OCI-LY1 (cell line): ENCODE measurements around the gene KCNE4.

Source experiments
- CTCF ChIP-seq: fragments of 200-600 bp; sonication (generic), shearing (Covaris generic); IDR thresholded peaks from 2 replicates; pipeline ENCODE4 v1.5.1; 2017; ENCODE audit warnings: mild to moderate bottlenecking, antibody characterized with exemption, low read length, moderate library complexity, mixed read lengths
- EZH2 ChIP-seq: fragments of 200-600 bp; sonication (generic), shearing (Covaris generic); IDR thresholded peaks from 2 replicates; pipeline ENCODE4 v1.8.0; 2017; ENCODE audit warnings: borderline replicate concordance, mixed run types, mild to moderate bottlenecking, antibody characterized with exemption, low read length, moderate library complexity, mixed read lengths

GRCh38 chr2:223042284-223042683, 9.7 kb upstream of the KCNE4 start:
- TF ChIP-seq CTCF (no peak), EZH2 (no peak)
